Neural cell (in vitro differentiated cells): ENCODE results near the gene ATE1.

Experiments used
- EP300 ChIP-seq: fragments of 450-650 bp; conservative IDR thresholded peaks from 2 replicates; pipeline ENCODE4 v1.6.1; 2014; ENCODE audit warnings: antibody characterized with exemption, mild to moderate bottlenecking, moderate library complexity; ENCODE audit not compliant: poor library complexity, severe bottlenecking
- MXI1 ChIP-seq: fragments of 450-650 bp; conservative IDR thresholded peaks from 2 replicates; pipeline ENCODE4 v1.6.1; 2014; ENCODE audit warnings: antibody characterized with exemption, mild to moderate bottlenecking; ENCODE audit not compliant: poor library complexity, severe bottlenecking
- POLR2AphosphoS5 ChIP-seq: IDR thresholded peaks from 2 replicates; pipeline ENCODE4 v1.6.1; 2012
- TF ChIP-seq, protein P1 (sequence below): fragments of 450-650 bp; IDR thresholded peaks from 2 replicates; pipeline ENCODE4 v1.5.1; 2014; ENCODE audit warnings: antibody characterized with exemption, mild to moderate bottlenecking, moderate library complexity; ENCODE audit not compliant: poor library complexity, severe bottlenecking
- TF ChIP-seq, protein P2 (sequence below): IDR thresholded peaks from 2 replicates; pipeline ENCODE4 v1.6.1; 2012; ENCODE audit warnings: borderline replicate concordance

- TF ChIP-seq, protein P1, sequence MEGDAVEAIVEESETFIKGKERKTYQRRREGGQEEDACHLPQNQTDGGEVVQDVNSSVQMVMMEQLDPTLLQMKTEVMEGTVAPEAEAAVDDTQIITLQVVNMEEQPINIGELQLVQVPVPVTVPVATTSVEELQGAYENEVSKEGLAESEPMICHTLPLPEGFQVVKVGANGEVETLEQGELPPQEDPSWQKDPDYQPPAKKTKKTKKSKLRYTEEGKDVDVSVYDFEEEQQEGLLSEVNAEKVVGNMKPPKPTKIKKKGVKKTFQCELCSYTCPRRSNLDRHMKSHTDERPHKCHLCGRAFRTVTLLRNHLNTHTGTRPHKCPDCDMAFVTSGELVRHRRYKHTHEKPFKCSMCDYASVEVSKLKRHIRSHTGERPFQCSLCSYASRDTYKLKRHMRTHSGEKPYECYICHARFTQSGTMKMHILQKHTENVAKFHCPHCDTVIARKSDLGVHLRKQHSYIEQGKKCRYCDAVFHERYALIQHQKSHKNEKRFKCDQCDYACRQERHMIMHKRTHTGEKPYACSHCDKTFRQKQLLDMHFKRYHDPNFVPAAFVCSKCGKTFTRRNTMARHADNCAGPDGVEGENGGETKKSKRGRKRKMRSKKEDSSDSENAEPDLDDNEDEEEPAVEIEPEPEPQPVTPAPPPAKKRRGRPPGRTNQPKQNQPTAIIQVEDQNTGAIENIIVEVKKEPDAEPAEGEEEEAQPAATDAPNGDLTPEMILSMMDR = no peak
- TF ChIP-seq EP300 (no peak), MXI1 (no peak), POLR2AphosphoS5 (no peak)
- TF ChIP-seq, protein P2, sequence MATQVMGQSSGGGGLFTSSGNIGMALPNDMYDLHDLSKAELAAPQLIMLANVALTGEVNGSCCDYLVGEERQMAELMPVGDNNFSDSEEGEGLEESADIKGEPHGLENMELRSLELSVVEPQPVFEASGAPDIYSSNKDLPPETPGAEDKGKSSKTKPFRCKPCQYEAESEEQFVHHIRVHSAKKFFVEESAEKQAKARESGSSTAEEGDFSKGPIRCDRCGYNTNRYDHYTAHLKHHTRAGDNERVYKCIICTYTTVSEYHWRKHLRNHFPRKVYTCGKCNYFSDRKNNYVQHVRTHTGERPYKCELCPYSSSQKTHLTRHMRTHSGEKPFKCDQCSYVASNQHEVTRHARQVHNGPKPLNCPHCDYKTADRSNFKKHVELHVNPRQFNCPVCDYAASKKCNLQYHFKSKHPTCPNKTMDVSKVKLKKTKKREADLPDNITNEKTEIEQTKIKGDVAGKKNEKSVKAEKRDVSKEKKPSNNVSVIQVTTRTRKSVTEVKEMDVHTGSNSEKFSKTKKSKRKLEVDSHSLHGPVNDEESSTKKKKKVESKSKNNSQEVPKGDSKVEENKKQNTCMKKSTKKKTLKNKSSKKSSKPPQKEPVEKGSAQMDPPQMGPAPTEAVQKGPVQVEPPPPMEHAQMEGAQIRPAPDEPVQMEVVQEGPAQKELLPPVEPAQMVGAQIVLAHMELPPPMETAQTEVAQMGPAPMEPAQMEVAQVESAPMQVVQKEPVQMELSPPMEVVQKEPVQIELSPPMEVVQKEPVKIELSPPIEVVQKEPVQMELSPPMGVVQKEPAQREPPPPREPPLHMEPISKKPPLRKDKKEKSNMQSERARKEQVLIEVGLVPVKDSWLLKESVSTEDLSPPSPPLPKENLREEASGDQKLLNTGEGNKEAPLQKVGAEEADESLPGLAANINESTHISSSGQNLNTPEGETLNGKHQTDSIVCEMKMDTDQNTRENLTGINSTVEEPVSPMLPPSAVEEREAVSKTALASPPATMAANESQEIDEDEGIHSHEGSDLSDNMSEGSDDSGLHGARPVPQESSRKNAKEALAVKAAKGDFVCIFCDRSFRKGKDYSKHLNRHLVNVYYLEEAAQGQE = no peak
Measured at GRCh38 chr10:121959671-121960070, 31.8 kb upstream of the ATE1 start.
